K562 (cell line): ENCODE data around the gene CIAPIN1. TPM values are rescaled to one million over a fixed set of nuclear protein-coding genes. Genes with fewer than 3 reads are reported as not detected.
A peak's percentile ranks its signal among the peaks of the same experiment; 100 is the strongest.

Experiments
- ATAC-seq: fragments of 200-7000 bp; cut with Tn5 transposase; 3 replicates; pipeline ENCODE4 v1.9.1; 2020; ENCODE audit warnings: moderate library complexity
- BruUV-seq: library from RNA; stranded (reverse); fragments of 400-500 nt; replicated peaks from 2 replicates; lab custom pipeline; 2021; lab: Mats Ljungman, UMichigan
- CTCF ChIA-PET: fragments of 300-600 bp; formaldehyde crosslinking; extraction: SDS; loops from one replicate; lab custom pipeline; 2021; ENCODE audit warnings: low intra/inter-chr PET ratio; lab: Yijun Ruan, JAX
- POLR2A ChIA-PET: fragments of 300-600, 350-650 bp; sonication (Branson Sonifier 250); formaldehyde crosslinking; extraction: SDS; loops from one replicate; lab custom pipeline; 2021; ENCODE audit warnings: antibody characterized with exemption, inconsistent platforms; lab: Yijun Ruan, JAX
- DNase-seq, 4 experiments: peaks; one replicate each; pipeline versions ENCODE4 v3.0.0 to v3.0.0-alpha.2; 2011 to 2018; ENCODE audit warnings: low spot score in 3 of 4, mixed read lengths in 3 of 4; ENCODE audit errors: extremely low read depth in 1 of 4
- FAIRE-seq: peaks from 2 replicates; lab custom pipeline; 2011; peaks lifted over from hg19 to GRCh38; lab: Jason Lieb, UNC
- H2AFZ ChIP-seq: 2 replicates; pipeline ENCODE4 v1.6.0; 2011; ENCODE audit warnings: low read depth, low read length, control low read depth, inconsistent platforms
- H3K27ac ChIP-seq: fragments of 200-600 bp; 3 replicates; pipeline ENCODE4 v1.8.0; 2011; ENCODE audit warnings: low read depth, mild to moderate bottlenecking, control low read depth, inconsistent platforms, low read length, moderate library complexity, mixed read lengths; ENCODE audit errors: extremely low read depth
- H3K27me3 ChIP-seq, 2 experiments: fragments of 300-600 bp in 1 of 2; 2 replicates in 1 of 2; 3 replicates in 1 of 2; pipeline versions ENCODE4 v1.6.0 to v1.8.0; 2011; ENCODE audit warnings: inconsistent platforms in 2 of 2, low read length in 2 of 2, mild to moderate bottlenecking in 1 of 2, mixed read lengths in 1 of 2, moderate library complexity in 1 of 2; ENCODE audit not compliant: control insufficient read depth in 2 of 2, insufficient read depth in 2 of 2
- H3K36me3 ChIP-seq: fragments of 300-600 bp; 3 replicates; pipeline ENCODE4 v1.8.0; 2011; ENCODE audit warnings: mild to moderate bottlenecking, low read length, inconsistent platforms; ENCODE audit not compliant: control insufficient read depth, insufficient read depth
- H3K4me1 ChIP-seq, 2 experiments: fragments of 200-600 bp in 1 of 2; replicated peaks in 1 of 2; 2 replicates in 1 of 2; 3 replicates in 1 of 2; pipeline versions ENCODE4 v1.5.1 to v1.8.0; 2011; ENCODE audit warnings: inconsistent platforms in 2 of 2, low read length in 2 of 2, mild to moderate bottlenecking in 1 of 2, mixed read lengths in 1 of 2, moderate library complexity in 1 of 2; ENCODE audit not compliant: control insufficient read depth in 2 of 2, insufficient read depth in 2 of 2
- H3K4me2 ChIP-seq: 2 replicates; pipeline ENCODE4 v1.6.1; 2011; ENCODE audit warnings: low read length, control low read depth, inconsistent platforms, mixed read lengths; ENCODE audit not compliant: insufficient read depth
- H3K4me3 ChIP-seq: fragments of 200-600 bp; sonication (generic), shearing (Covaris generic); 2 replicates; pipeline ENCODE4 v1.5.1; 2016; ENCODE audit warnings: control low read depth, inconsistent platforms
- H3K79me2 ChIP-seq: fragments of 200-600 bp; 3 replicates; pipeline ENCODE4 v1.8.0; 2011; ENCODE audit warnings: low read length, inconsistent platforms; ENCODE audit not compliant: control insufficient read depth, insufficient read depth
- H3K9ac ChIP-seq, 2 experiments: 2 replicates each; pipeline versions ENCODE4 v1.6.0 to v1.6.1; 2011; ENCODE audit warnings: low read depth in 2 of 2, low read length in 2 of 2, control low read depth in 1 of 2, inconsistent platforms in 1 of 2, mild to moderate bottlenecking in 1 of 2, mixed read lengths in 1 of 2; ENCODE audit not compliant: insufficient read depth in 1 of 2
- H3K9me1 ChIP-seq: one replicate; pipeline ENCODE4 v1.6.0; 2011; ENCODE audit warnings: inconsistent platforms, mild to moderate bottlenecking, low read length, moderate library complexity; ENCODE audit not compliant: control insufficient read depth, insufficient read depth
- H3K9me3 ChIP-seq: replicated peaks from 2 replicates; pipeline ENCODE4 v1.5.1; 2011; ENCODE audit warnings: low read depth, low read length, inconsistent platforms; ENCODE audit not compliant: control insufficient read depth, insufficient read depth
- H4K20me1 ChIP-seq: replicated peaks from 2 replicates; pipeline ENCODE4 v1.6.1; 2011; ENCODE audit warnings: low read length, inconsistent platforms, mixed read lengths; ENCODE audit not compliant: control insufficient read depth, insufficient read depth
- BCL6 ChIP-seq: fragments of 250-450 bp; sonication (Bioruptor Pico); IDR thresholded peaks from 2 replicates; pipeline ENCODE4 v1.4.0; 2020
- BRCA1 ChIP-seq, 2 experiments: fragments of 450-650 bp in 1 of 2; sonication (generic) in 1 of 2; formaldehyde crosslinking in 1 of 2; IDR thresholded peaks; 2 replicates each; pipeline versions ENCODE4 v1.5.0 to v1.6.1; 2017 to 2020; ENCODE audit warnings: mild to moderate bottlenecking in 1 of 2, missing genetic modification reagents in 1 of 2
- CHD1 ChIP-seq: fragments of 200-600 bp; sonication (generic); IDR thresholded peaks from one replicate; pipeline ENCODE4 v1.6.1; 2012; ENCODE audit warnings: mild to moderate bottlenecking, moderate library complexity, low read length, inconsistent platforms
- E2F5 ChIP-seq: sonication (generic); formaldehyde crosslinking; IDR thresholded peaks from 2 replicates; pipeline ENCODE4 v1.8.0; 2022; ENCODE audit warnings: mild to moderate bottlenecking, missing genetic modification reagents
- ESRRA ChIP-seq: fragments of 450-650 bp; IDR thresholded peaks from 2 replicates; pipeline ENCODE4 v1.6.1; 2014; ENCODE audit warnings: low read depth, mild to moderate bottlenecking, moderate library complexity, borderline replicate concordance
- FOXK1 ChIP-seq: sonication (generic); formaldehyde crosslinking; IDR thresholded peaks from 2 replicates; pipeline ENCODE4 v1.8.0; 2022; ENCODE audit warnings: missing genetic modification reagents, mild to moderate bottlenecking, borderline replicate concordance
- GABPA ChIP-seq: fragments of 200-800 bp; sonication (Bioruptor generic); conservative IDR thresholded peaks from 2 replicates; pipeline ENCODE4 v1.6.1; 2016; ENCODE audit warnings: low read depth, missing genetic modification characterization, missing compliant biosample characterization
- MEIS2 ChIP-seq: fragments of 450-650 bp; IDR thresholded peaks from 2 replicates; pipeline ENCODE4 v1.6.1; 2014; ENCODE audit warnings: mild to moderate bottlenecking; ENCODE audit not compliant: partially characterized antibody
- PATZ1 ChIP-seq: fragments of 250-450 bp; sonication (Bioruptor Pico); IDR thresholded peaks from 2 replicates; pipeline ENCODE4 v1.5.0; 2020; ENCODE audit warnings: mild to moderate bottlenecking, borderline replicate concordance
- PBX2 ChIP-seq, 2 experiments: IDR thresholded peaks in 1 of 2; conservative IDR thresholded peaks in 1 of 2; 2 replicates each; pipeline ENCODE4 v1.6.1; 2016; ENCODE audit warnings: low read depth in 2 of 2, mild to moderate bottlenecking in 1 of 2, missing compliant biosample characterization in 1 of 2, missing genetic modification characterization in 1 of 2, moderate library complexity in 1 of 2
- SMARCA4 ChIP-seq: fragments of 450-650 bp; IDR thresholded peaks from 2 replicates; pipeline ENCODE4 v1.6.1; 2016
- ZBTB17 ChIP-seq: fragments of 450-650 bp; formaldehyde crosslinking; IDR thresholded peaks from 2 replicates; pipeline ENCODE4 v1.4.0; 2020; ENCODE audit warnings: mild to moderate bottlenecking
- ZNF232 ChIP-seq: sonication (generic); formaldehyde crosslinking; IDR thresholded peaks from 2 replicates; pipeline ENCODE4 v1.8.0; 2022; ENCODE audit warnings: mild to moderate bottlenecking, missing genetic modification reagents
- ZNF511 ChIP-seq: sonication (generic); formaldehyde crosslinking; IDR thresholded peaks from 2 replicates; pipeline ENCODE4 v1.8.0; 2022; ENCODE audit warnings: mild to moderate bottlenecking, missing genetic modification reagents
- WGBS: fragments of 100-300 bp; shearing (Covaris generic); methylation state at CpG from one replicate; pipeline ENCODE4 v1.1.6; 2016; ENCODE audit warnings: low coverage, mixed read lengths; ENCODE audit not compliant: insufficient coverage; ENCODE audit errors: missing lambda C conversion rate; 5-methylcytosine and 5-hydroxymethylcytosine counted together
- in situ Hi-C: fragments of 300-500 bp; cut with MboI; formaldehyde crosslinking; loops from 4 replicates; pipeline ENCODE4 v1.15.0; 2018; ENCODE audit warnings: inconsistent platforms, mixed read lengths
- intact Hi-C: fragments of 100-400 bp; cut with micrococcal nuclease; formaldehyde crosslinking; loops from 2 replicates; pipeline ENCODE4 v1.14.2; 2022
- polyA plus RNA-seq, 8 experiments: library from polyadenylated mRNA; depleted of rRNA in 4 of 8; stranded (reverse) in 5 of 8; unstranded in 3 of 8; fragments of >200 nt; fragmentation: Nextera tagmentation in 2 of 8; fragmentation: Illumina TruSeq in 1 of 8; extraction: Ambion mirVana in 2 of 8; extraction: Trizol in 1 of 8; gene quantifications; 2 replicates each; pipeline versions ENCODE4 v1.2.1 to v1.2.3, GENCODE V29; 2011 to 2014; ENCODE audit warnings: inconsistent platforms in 1 of 8, missing spikeins in 1 of 8
- total RNA-seq, 7 experiments: library from RNA; depleted of rRNA in 6 of 7; stranded (reverse); fragments of >200 nt in 6 of 7; fragmentation: Illumina TruSeq in 2 of 7; extraction: Trizol in 2 of 7; gene quantifications; 2 replicates each; pipeline versions ENCODE4 v1.2.1 to v1.2.3, GENCODE V29; 2011 to 2021; ENCODE audit warnings: low replicate concordance in 1 of 7

CIAPIN1 gene
- total and polyA plus RNA-seq, 9 of the 15 experiments (the other 6 are each of a cell fraction or from before 2014, with no cell fraction given): 71.8 to 263 (median 95.7) TPM

- intact Hi-C loops: no loop called here
- BruUV-seq: no TSS peak
- Histone ChIP-seq H3K9me1 (no peaks in the 10 kb centered on the region), H4K20me1 (no peaks in the 10 kb centered on the region), H3K27me3 (no peaks in the 10 kb centered on the region), H2AFZ (peak overlapping the region; percentile 83), H3K4me3 (peak overlapping the region; percentile 88), H3K4me1 (peaks cover 11 to 15% of the 10 kb centered on the region in 2 experiments; a peak in 3 of 5 replicates), H3K9me3 (no peaks in the 10 kb centered on the region), H3K9ac (peak overlapping the region; percentile 97 to 99), H3K4me2 (peak overlapping the region; percentile 90), H3K27ac (peak overlapping the region; percentile 93), H3K79me2 (peaks cover 69% of the 10 kb centered on the region), H3K36me3 (peaks cover 26% of the 10 kb centered on the region)
- ATAC-seq (peak; percentile 38), FAIRE-seq (peak; percentile 42), DNase-seq (peak; percentile 33 to 57 (median 38))
- in situ Hi-C loops: no loop called here
- ChIA-PET POLR2A (interaction anchor here (0.6 to 1.7 kb wide), 11 partner anchors 10 to 152 kb away, joined by 3 to 12 read pairs (median 3); partner anchors contain the start of gene ADGRG5), CTCF (no interaction called here)
- WGBS: 0% methylated on average over 28 of the region's 28 CpGs
- TF ChIP-seq ZNF511 (CRISPR knock-in tag) (peak; percentile 6; the same call in 1 of the 2 replicates), MEIS2 (peak; percentile 29), FOXK1 (CRISPR knock-in tag) (peak; percentile 49; the same call in 1 of the 2 replicates), PATZ1 (CRISPR knock-in tag) (no peak), ESRRA (peak; percentile 46), ZBTB17 (CRISPR knock-in tag) (peak; percentile 68), BRCA1 (IDR thresholded peaks at IDR 0.05) (no peak), BRCA1 (CRISPR knock-in tag; IDR thresholded peaks at IDR 0.05) (0 out of 2 replicates have a peak, but pooled peaks have one; percentile 67), ZNF232 (CRISPR knock-in tag) (0 out of 2 replicates have a peak, but pooled peaks have one; percentile 12), SMARCA4 (0 out of 2 replicates have a peak, but pooled peaks have one; percentile 32), E2F5 (CRISPR knock-in tag) (0 out of 2 replicates have a peak, but pooled peaks have one; percentile 8), CHD1 (peak; percentile 55), PBX2 (CRISPR knock-in tag; IDR thresholded peaks at IDR 0.05; ENCODE audit: low read depth) (no peak), PBX2 (tag; conservative IDR thresholded peaks at IDR 0.05; ENCODE audit: low read depth) (peak; percentile 44; the same call in 1 of the 2 replicates), BCL6 (CRISPR knock-in tag) (no peak), GABPA (no peak)
These were observed 527 bp downstream of the CIAPIN1 start for GRCh38 chr16:57446531-57447185.
